Limb (tissue), 2 donors: Measurements from ENCODE around the gene TEX28.
"Not testable (repeated sequence)": the region's sequence is repeated elsewhere in the genome, so short reads cannot be mapped to it uniquely, and the experiment has no call there.

ENCODE experiments used
- DNase-seq, 2 donors: peaks; one replicate each; pipeline ENCODE4 v3.0.0-alpha.2; 2016; ENCODE audit errors: extremely low spot score in 2 of 2

TEX28 gene

GRCh38 chrX:154294791-154295574 is at the start of gene TEX28:
TEX28 (minus strand) TSS chrX:154295124; CDS start chrX:154292117, 3,007 bp downstream.
- no peak for DNase-seq

- DNase-seq = not testable (repeated sequence)
Observed at GRCh38 chrX:154343620-154344019, 48.7 kb upstream of the TEX28 start.

- DNase-seq = not testable (repeated sequence)
Observed at GRCh38 chrX:154343063-154343462, 48.1 kb upstream of the TEX28 start.

GRCh38 chrX:154341399-154342298 is 46.7 kb upstream of the TEX28 start:
- not testable (repeated sequence) for DNase-seq

GRCh38 chrX:154334496-154334895 is 39.6 kb upstream of the TEX28 start:
- DNase-seq = no peak

GRCh38 chrX:154333837-154334271 is 38.9 kb upstream of the TEX28 start:
- no peak for DNase-seq

GRCh38 chrX:154333116-154333515 is 38.2 kb upstream of the TEX28 start:
- no peak for DNase-seq

GRCh38 chrX:154332561-154332960 is 37.6 kb upstream of the TEX28 start:
- no peak for DNase-seq

GRCh38 chrX:154329294-154329693 is 34.4 kb upstream of the TEX28 start:
- no peak for DNase-seq

- no peak for DNase-seq
Observed at GRCh38 chrX:154328646-154329045, 33.7 kb upstream of the TEX28 start.

- no peak for DNase-seq
Observed at GRCh38 chrX:154327038-154327820, 32.3 kb upstream of the TEX28 start.

- no peak for DNase-seq
Observed at GRCh38 chrX:154325541-154325940, 30.6 kb upstream of the TEX28 start.

GRCh38 chrX:154323537-154323936 is 28.6 kb upstream of the TEX28 start:
- no peak for DNase-seq

GRCh38 chrX:154322890-154323289 is 28.0 kb upstream of the TEX28 start:
- no peak for DNase-seq

- DNase-seq = no peak
Observed at GRCh38 chrX:154321594-154321993, 26.7 kb upstream of the TEX28 start.

- DNase-seq = no peak
Observed at GRCh38 chrX:154321152-154321551, 26.2 kb upstream of the TEX28 start.

- DNase-seq = no peak
Observed at GRCh38 chrX:154320406-154320805, 25.5 kb upstream of the TEX28 start.

- DNase-seq = peak in 1 of 2 donors; percentile 33
Observed at GRCh38 chrX:154317391-154317995, 22.6 kb upstream of the TEX28 start.

- no peak for DNase-seq
Observed at GRCh38 chrX:154315416-154315815, 20.5 kb upstream of the TEX28 start.

GRCh38 chrX:154313147-154313546 is 18.2 kb upstream of the TEX28 start:
- no peak for DNase-seq

- no peak for DNase-seq
Observed at GRCh38 chrX:154312116-154312515, 17.2 kb upstream of the TEX28 start.
